ENCODE measurements around the gene OPA3. TPM values are rescaled to one million over a fixed set of nuclear protein-coding genes. Genes with fewer than 3 reads are reported as not detected.

The OPA3 gene
- total and polyA plus RNA-seq, 2 experiments from 2014 or later: 13.7 to 26.7 TPM

DNA sequence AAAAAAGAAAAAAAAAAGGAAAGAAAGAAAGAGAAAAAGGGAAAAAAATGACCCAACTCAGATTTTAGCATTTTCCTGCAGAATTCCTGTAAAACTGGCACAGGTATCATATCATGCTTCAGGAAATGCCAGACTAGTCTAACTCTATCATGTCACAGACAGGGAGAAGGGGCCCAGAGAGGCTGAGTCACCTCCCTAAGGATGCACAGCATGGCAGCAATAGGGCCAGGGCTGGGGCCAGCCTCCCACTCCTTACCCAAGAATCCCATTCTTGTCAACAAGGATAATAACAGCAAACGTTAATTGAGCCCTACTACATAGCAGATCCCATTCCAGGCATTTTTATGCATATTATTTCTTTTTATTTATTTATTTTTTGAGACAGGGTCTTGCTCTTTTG is 8.9 kb upstream of the OPA3 start:
- DNase-seq (ENCODE audit: low read depth in 1 of 2, low spot score in 1 of 2): no peak
- TF ChIP-seq, protein P1, sequence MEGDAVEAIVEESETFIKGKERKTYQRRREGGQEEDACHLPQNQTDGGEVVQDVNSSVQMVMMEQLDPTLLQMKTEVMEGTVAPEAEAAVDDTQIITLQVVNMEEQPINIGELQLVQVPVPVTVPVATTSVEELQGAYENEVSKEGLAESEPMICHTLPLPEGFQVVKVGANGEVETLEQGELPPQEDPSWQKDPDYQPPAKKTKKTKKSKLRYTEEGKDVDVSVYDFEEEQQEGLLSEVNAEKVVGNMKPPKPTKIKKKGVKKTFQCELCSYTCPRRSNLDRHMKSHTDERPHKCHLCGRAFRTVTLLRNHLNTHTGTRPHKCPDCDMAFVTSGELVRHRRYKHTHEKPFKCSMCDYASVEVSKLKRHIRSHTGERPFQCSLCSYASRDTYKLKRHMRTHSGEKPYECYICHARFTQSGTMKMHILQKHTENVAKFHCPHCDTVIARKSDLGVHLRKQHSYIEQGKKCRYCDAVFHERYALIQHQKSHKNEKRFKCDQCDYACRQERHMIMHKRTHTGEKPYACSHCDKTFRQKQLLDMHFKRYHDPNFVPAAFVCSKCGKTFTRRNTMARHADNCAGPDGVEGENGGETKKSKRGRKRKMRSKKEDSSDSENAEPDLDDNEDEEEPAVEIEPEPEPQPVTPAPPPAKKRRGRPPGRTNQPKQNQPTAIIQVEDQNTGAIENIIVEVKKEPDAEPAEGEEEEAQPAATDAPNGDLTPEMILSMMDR (IDR thresholded peaks at IDR 0.05; ENCODE audit: low read depth, low read length): no peak

DNA sequence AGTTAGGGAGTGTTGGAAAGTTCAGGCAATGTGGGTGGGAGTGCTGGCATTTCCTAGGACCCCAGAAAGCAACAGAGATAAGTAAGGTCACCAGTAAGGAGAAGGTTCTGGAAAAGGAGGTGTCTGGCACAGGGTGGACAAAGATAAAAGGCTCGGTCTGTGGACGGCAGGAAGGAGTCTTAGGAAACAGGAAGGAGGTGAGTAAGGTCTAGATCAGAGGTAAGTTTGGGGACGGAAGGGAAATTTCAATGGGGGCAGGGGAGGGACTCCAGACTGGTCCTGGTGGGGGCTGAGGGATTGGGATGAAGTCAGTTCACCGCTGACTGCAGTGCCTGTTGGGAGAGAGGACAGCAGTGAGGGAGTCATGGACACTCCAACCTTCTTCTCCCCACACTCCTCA is 7.8 kb upstream of the OPA3 start:
- Histone ChIP-seq H3K9me3 (ENCODE audit: low read depth) (no peaks in the 10 kb centered on the region), H3K4me1 (ENCODE audit: low read depth) (no peaks in the 10 kb centered on the region), H3K36me3 (no peaks in the 10 kb centered on the region), H3K4me3 (no peak overlapping the region), H3K27ac (no peak overlapping the region), H3K27me3 (peaks cover 30% of the 10 kb centered on the region)
- TF ChIP-seq, protein P1 (IDR thresholded peaks at IDR 0.05; ENCODE audit: low read depth, low read length): no peak
- no peak for DNase-seq (ENCODE audit: low read depth in 1 of 2, low spot score in 1 of 2)

More for the DNA sequence above, 8.9 kb upstream of the OPA3 start:
- no peaks in the 10 kb centered on the region for H3K9me3 ChIP-seq (ENCODE audit: low read depth)
- H3K36me3 ChIP-seq: no peaks in the 10 kb centered on the region
- H3K27ac ChIP-seq: no peak overlapping the region
- H3K4me1 ChIP-seq (ENCODE audit: low read depth): no peaks in the 10 kb centered on the region
- peaks cover 42% of the 10 kb centered on the region for H3K27me3 ChIP-seq
- H3K4me3 ChIP-seq: no peak overlapping the region

DNA sequence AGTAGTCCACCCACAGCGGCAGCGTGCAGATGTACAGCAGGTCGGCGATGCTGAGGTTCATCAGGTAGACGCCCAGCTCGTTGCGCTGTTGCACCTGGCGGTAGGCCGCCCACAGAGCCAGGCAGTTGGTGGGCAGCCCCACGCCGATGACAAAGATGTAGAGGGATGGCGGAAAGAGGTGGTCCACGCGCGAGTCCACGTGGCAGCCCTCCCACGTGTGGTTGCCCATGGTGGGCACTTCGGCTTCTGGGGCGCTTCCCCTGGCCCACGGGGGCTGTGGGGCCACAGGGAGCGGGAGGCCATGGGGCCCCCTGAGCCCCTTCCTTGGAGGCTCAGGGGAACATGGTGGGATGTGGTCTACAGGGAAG is 7.0 kb upstream of the OPA3 start:
- H3K27me3 ChIP-seq: peaks cover 23% of the 10 kb centered on the region
- no peak overlapping the region for H3K4me3 ChIP-seq
- no peak overlapping the region for H3K27ac ChIP-seq
- no peaks in the 10 kb centered on the region for H3K4me1 ChIP-seq (ENCODE audit: low read depth)
- H3K36me3 ChIP-seq: no peaks in the 10 kb centered on the region
- no peaks in the 10 kb centered on the region for H3K9me3 ChIP-seq (ENCODE audit: low read depth)
- TF ChIP-seq, protein P1 (IDR thresholded peaks at IDR 0.05; ENCODE audit: low read depth, low read length): no peak
- no peak for DNase-seq (ENCODE audit: low read depth in 1 of 2, low spot score in 1 of 2)

DNA sequence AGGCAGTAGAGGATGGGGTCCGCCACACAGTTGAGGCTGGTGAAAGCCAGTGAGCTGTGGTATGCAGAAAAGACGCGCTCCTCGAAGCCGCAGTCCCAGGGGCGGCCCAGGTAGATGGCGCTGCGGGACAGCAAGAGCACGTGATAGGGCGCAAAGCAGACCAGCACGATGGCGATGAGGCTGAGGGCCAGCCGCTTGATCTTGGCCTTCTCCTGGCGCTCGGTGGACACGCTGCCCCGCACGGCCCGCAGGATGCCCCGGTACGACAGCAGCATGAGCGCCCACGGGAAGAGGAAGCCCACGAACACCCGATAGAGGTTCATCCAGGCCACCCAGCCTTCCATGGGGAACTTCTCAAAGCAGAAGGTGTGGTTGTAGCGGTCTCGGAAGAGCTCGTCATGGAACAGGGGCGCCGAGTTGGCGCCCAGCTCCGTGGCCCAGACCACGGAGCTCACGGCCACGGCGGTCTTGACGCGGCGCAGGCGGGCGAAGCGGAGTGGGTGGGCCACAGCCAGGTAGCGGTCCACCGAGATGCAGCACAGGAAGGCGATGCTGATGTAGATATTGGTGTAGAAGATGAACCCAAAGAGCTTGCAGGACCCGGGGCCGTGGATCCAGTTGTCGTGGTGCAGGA is 6.5 kb upstream of the OPA3 start:
- Histone ChIP-seq H3K27me3 (peaks cover 18% of the 10 kb centered on the region), H3K4me3 (no peak overlapping the region), H3K36me3 (no peaks in the 10 kb centered on the region), H3K4me1 (ENCODE audit: low read depth) (no peaks in the 10 kb centered on the region), H3K9me3 (ENCODE audit: low read depth) (no peaks in the 10 kb centered on the region), H3K27ac (no peak overlapping the region)
- DNase-seq (ENCODE audit: low read depth in 1 of 2, low spot score in 1 of 2): peak in 1 of 2 donors; percentile 76
- TF ChIP-seq, protein P1 (IDR thresholded peaks at IDR 0.05; ENCODE audit: low read depth, low read length): peak; percentile 22

DNA sequence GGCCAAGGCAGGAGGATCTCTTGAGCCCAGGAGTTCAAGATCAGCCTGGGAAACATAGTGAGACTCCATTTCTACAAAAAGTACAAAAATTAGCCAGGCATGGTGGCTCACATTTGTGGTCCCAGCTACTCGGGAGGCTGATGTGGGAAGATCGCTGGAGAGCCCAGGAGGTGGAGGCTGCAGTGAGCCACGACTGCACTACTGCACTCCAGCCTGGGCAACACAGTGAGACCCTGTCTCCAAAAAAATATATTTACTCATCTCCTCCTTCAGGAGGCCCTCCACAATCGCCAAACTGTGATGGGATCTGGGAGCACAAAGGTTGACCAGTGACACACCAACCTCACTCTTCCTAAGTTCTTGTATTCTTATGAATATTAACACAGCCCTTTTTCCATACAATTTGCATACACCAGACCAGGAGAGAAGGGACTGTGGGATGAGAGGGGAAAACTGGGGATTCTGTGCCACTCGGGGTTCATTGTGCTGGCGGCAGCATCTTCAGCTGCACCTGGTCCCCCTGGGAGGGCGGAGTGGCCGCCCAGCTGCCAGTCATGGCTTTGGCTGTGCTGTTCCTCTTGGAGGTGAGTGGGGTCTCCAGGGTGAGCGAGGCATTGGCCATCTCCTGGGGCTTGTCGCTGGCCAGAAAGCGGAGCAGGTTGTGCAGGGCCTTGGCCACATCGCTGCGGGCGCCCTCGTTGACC is 5.8 kb upstream of the OPA3 start:
- H3K4me1 ChIP-seq (ENCODE audit: low read depth): no peaks in the 10 kb centered on the region
- no peaks in the 10 kb centered on the region for H3K9me3 ChIP-seq (ENCODE audit: low read depth)
- no peak overlapping the region for H3K27ac ChIP-seq
- TF ChIP-seq, protein P1 (IDR thresholded peaks at IDR 0.05; ENCODE audit: low read depth, low read length): no peak
- no peak overlapping the region for H3K4me3 ChIP-seq
- H3K36me3 ChIP-seq: no peaks in the 10 kb centered on the region
- DNase-seq (ENCODE audit: low read depth in 1 of 2, low spot score in 1 of 2): no peak
- H3K27me3 ChIP-seq: peaks cover 13% of the 10 kb centered on the region
